ENCODE results near the gene CNOT8. TPM values are rescaled to one million over a fixed set of nuclear protein-coding genes. Genes with fewer than 3 reads are reported as not detected.

Gene CNOT8
- total and polyA plus RNA-seq, 7 donors = 14.2 to 33.9 (median 17.0) TPM

GRCh38 chr5:154923441-154924430, 65.3 kb downstream of the CNOT8 start:
- Histone ChIP-seq H3K36me3 (ENCODE audit: insufficient read depth in 1 of 2, low read depth in 1 of 2) (peaks cover 18 to 98% of the 10 kb centered on the region in 2 donors), H3K9me3 (no peaks in the 10 kb centered on the region), H3K4me3 (no peak overlapping the region), H3K27ac (no peak overlapping the region), H3K27me3 (ENCODE audit: insufficient read depth in 3 of 3, low read length in 2 of 3) (no peaks in the 10 kb centered on the region), H3K4me1 (no peaks in the 10 kb centered on the region)
- ATAC-seq (no peak), DNase-seq (no peak)
- no peak for TF ChIP-seq CTCF (IDR thresholded peaks at IDR 0.05)
- 88 to 94% (median 90%) methylated on average over 7 of the region's 7 CpGs for WGBS, 3 donors
- intact Hi-C loops (cut with DNase I) = no loop called here

Other genes with a start within 250 kb of the CNOT8 start
- 100 to 1,000 TPM; 105 to 173 (median 162) TPM for gene LARP1, start 103.2 kb upstream of the CNOT8 start, total RNA-seq
- gene LARP1, start 103.2 kb upstream of the CNOT8 start, polyA plus RNA-seq = 100 to 1,000 TPM in 1 of 3 donors, 10 to 100 TPM in 2; 34.1 to 108 (median 48.4) TPM
- 10 to 100 TPM in 1 of 4 donors, 1 to 10 TPM in 3; 1.5 to 11.0 (median 2.5) TPM for gene FAXDC2, start 8.0 kb upstream of the CNOT8 start, total RNA-seq
- 1 to 10 TPM; 2.8 to 4.6 (median 4.4) TPM for gene FAXDC2, start 8.0 kb upstream of the CNOT8 start, polyA plus RNA-seq
- 10 to 100 TPM; 16.7 to 23.1 (median 22.5) TPM for gene GEMIN5, start 79.6 kb downstream of the CNOT8 start, total RNA-seq
- 10 to 100 TPM in 1 of 3 donors, 1 to 10 TPM in 2; 6.6 to 15.7 (median 8.8) TPM for gene GEMIN5, start 79.6 kb downstream of the CNOT8 start, polyA plus RNA-seq
- 10 to 100 TPM; 28.4 to 53.0 (median 38.1) TPM for gene MRPL22, start 82.4 kb downstream of the CNOT8 start, total RNA-seq
- 10 to 100 TPM; 46.7 to 83.6 (median 56.0) TPM for gene MRPL22, start 82.4 kb downstream of the CNOT8 start, polyA plus RNA-seq
- under 1 TPM in 3 of 4 donors, not detected in 1; 0.05 to 0.54 (median 0.09) TPM for gene KIF4B, start 155.1 kb downstream of the CNOT8 start, total RNA-seq
- under 1 TPM in 2 of 3 donors, not detected in 1; 0.01 to 0.03 TPM for gene KIF4B, start 155.1 kb downstream of the CNOT8 start, polyA plus RNA-seq